Measurements from ENCODE around the gene RAB3IL1. TPM values are rescaled to one million over a fixed set of nuclear protein-coding genes. Genes with fewer than 3 reads are reported as not detected.

Gene RAB3IL1
- total RNA-seq, 2 donors from 2014 or later: 9.7 to 14.9 TPM

- H3K27me3 Mint-ChIP-seq (ENCODE audit: insufficient read depth): peaks cover 10% of the 10 kb centered on the region
- no peak overlapping the region for H3K27ac Mint-ChIP-seq
- H3K4me1 Mint-ChIP-seq: peaks cover 6% of the 10 kb centered on the region
- H3K9ac ChIP-seq (ENCODE audit: extremely low read depth, low read length, poor library complexity, severe bottlenecking): no peak overlapping the region
- no peaks in the 10 kb centered on the region for H3K9me3 ChIP-seq (ENCODE audit: control insufficient read depth, low read length)
- no peak for TF ChIP-seq CTCF (conservative IDR thresholded peaks at IDR 0.05)
- no peaks in the 10 kb centered on the region for H3K36me3 Mint-ChIP-seq (ENCODE audit: low read depth)
- H3K4me1 ChIP-seq (ENCODE audit: control insufficient read depth, insufficient read depth, low read length): no peaks in the 10 kb centered on the region
- no peaks in the 10 kb centered on the region for H3K9me3 Mint-ChIP-seq
- 91 to 99% methylated on average over 12 to 13 of the region's 14 CpGs for WGBS, 2 experiments (ENCODE audit: insufficient coverage in 1 of 2, insufficient read length in 1 of 2)
- no peak overlapping the region for H3K27ac ChIP-seq (ENCODE audit: low read depth, low read length)
- H3K36me3 ChIP-seq (ENCODE audit: control insufficient read depth, insufficient read depth, low read length): no peaks in the 10 kb centered on the region
- no peak overlapping the region for H3K4me3 Mint-ChIP-seq
- DNase-seq: no peak
- H3K27me3 ChIP-seq (ENCODE audit: control insufficient read depth, insufficient read depth, low read length, poor library complexity, severe bottlenecking): peaks cover 13% of the 10 kb centered on the region
- H3K4me3 ChIP-seq (ENCODE audit: low read length): no peak overlapping the region
Measured at GRCh38 chr11:61875698-61876097, 41.7 kb downstream of the RAB3IL1 start.

GRCh38 chr11:61874853-61875252, 42.5 kb downstream of the RAB3IL1 start:
- no peak overlapping the region for H3K4me3 Mint-ChIP-seq
- H3K9me3 Mint-ChIP-seq: no peaks in the 10 kb centered on the region
- Histone ChIP-seq H3K4me3 (ENCODE audit: low read length) (no peak overlapping the region), H3K4me1 (ENCODE audit: control insufficient read depth, insufficient read depth, low read length) (no peaks in the 10 kb centered on the region), H3K36me3 (ENCODE audit: control insufficient read depth, insufficient read depth, low read length) (no peaks in the 10 kb centered on the region), H3K27me3 (ENCODE audit: control insufficient read depth, insufficient read depth, low read length, poor library complexity, severe bottlenecking) (peaks cover 13% of the 10 kb centered on the region), H3K27ac (ENCODE audit: low read depth, low read length) (no peak overlapping the region), H3K9me3 (ENCODE audit: control insufficient read depth, low read length) (no peaks in the 10 kb centered on the region), H3K9ac (ENCODE audit: extremely low read depth, low read length, poor library complexity, severe bottlenecking) (no peak overlapping the region)
- no peaks in the 10 kb centered on the region for H3K36me3 Mint-ChIP-seq (ENCODE audit: low read depth)
- DNase-seq: no peak
- H3K27ac Mint-ChIP-seq: no peak overlapping the region
- 89 to 90% methylated on average over 2 to 3 of the region's 3 CpGs for WGBS, 2 experiments (ENCODE audit: insufficient coverage in 1 of 2, insufficient read length in 1 of 2)
- peaks cover 10% of the 10 kb centered on the region for H3K27me3 Mint-ChIP-seq (ENCODE audit: insufficient read depth)
- no peak for TF ChIP-seq CTCF (conservative IDR thresholded peaks at IDR 0.05)
- H3K4me1 Mint-ChIP-seq: peaks cover 5% of the 10 kb centered on the region

GRCh38 chr11:61874377-61874809, 43.0 kb downstream of the RAB3IL1 start:
- H3K36me3 ChIP-seq (ENCODE audit: control insufficient read depth, insufficient read depth, low read length): no peaks in the 10 kb centered on the region
- H3K9ac ChIP-seq (ENCODE audit: extremely low read depth, low read length, poor library complexity, severe bottlenecking): no peak overlapping the region
- Mint-ChIP-seq H3K36me3 (ENCODE audit: low read depth) (no peaks in the 10 kb centered on the region), H3K4me3 (no peak overlapping the region), H3K27ac (no peak overlapping the region), H3K4me1 (peaks cover 10% of the 10 kb centered on the region), H3K9me3 (no peaks in the 10 kb centered on the region), H3K27me3 (ENCODE audit: insufficient read depth) (peaks cover 10% of the 10 kb centered on the region)
- no peaks in the 10 kb centered on the region for H3K4me1 ChIP-seq (ENCODE audit: control insufficient read depth, insufficient read depth, low read length)
- no peak overlapping the region for H3K27ac ChIP-seq (ENCODE audit: low read depth, low read length)
- H3K9me3 ChIP-seq (ENCODE audit: control insufficient read depth, low read length): no peaks in the 10 kb centered on the region
- WGBS, 2 experiments (ENCODE audit: insufficient coverage in 1 of 2, insufficient read length in 1 of 2): 82 to 93% methylated on average over 7 to 12 of the region's 12 CpGs
- no peak for TF ChIP-seq CTCF (conservative IDR thresholded peaks at IDR 0.05)
- no peak for DNase-seq
- H3K27me3 ChIP-seq (ENCODE audit: control insufficient read depth, insufficient read depth, low read length, poor library complexity, severe bottlenecking): peaks cover 13% of the 10 kb centered on the region
- no peak overlapping the region for H3K4me3 ChIP-seq (ENCODE audit: low read length)

All from endodermal cell (in vitro differentiated cells).